Suprapubic skin (tissue), 4 donors: ENCODE data around the gene TMEM163.

ENCODE experiments used
- CTCF ChIP-seq, 2 donors: fragments of 200-600 bp in 1 of 2; fragments of 450-650 bp in 1 of 2; sonication (generic) in 1 of 2; IDR thresholded peaks; one replicate each; pipeline ENCODE4 v1.5.1; 2016 to 2019; ENCODE audit warnings: antibody characterized with exemption in 2 of 2, mild to moderate bottlenecking in 1 of 2, moderate library complexity in 1 of 2
- EP300 ChIP-seq: sonication (generic); formaldehyde crosslinking; IDR thresholded peaks from one replicate; pipeline ENCODE4 v1.6.1; 2017; ENCODE audit warnings: antibody characterized with exemption
- POLR2A ChIP-seq, 2 donors: fragments of 450-650 bp; IDR thresholded peaks; one replicate each; pipeline ENCODE4 v1.6.1; 2017; ENCODE audit warnings: antibody characterized with exemption in 2 of 2, mild to moderate bottlenecking in 2 of 2, moderate library complexity in 2 of 2
- POLR2AphosphoS5 ChIP-seq, 3 donors: sonication (generic); formaldehyde crosslinking; IDR thresholded peaks; one replicate each; pipeline ENCODE4 v1.6.1; 2017; ENCODE audit warnings: antibody characterized with exemption in 3 of 3

- TF ChIP-seq CTCF (IDR thresholded peaks at IDR 0.05) (no peak), POLR2AphosphoS5 (IDR thresholded peaks at IDR 0.05) (no peak), POLR2A (IDR thresholded peaks at IDR 0.05) (no peak), EP300 (no peak)
Measured at GRCh38 chr2:134513465-134513804, 205.4 kb downstream of the TMEM163 start.
